Stimulated activated CD8-positive, alpha-beta memory T cell treated with anti-CD3 and anti-CD28 coated beads, Interleukin-12 subunit alpha, Interleukin-12 subunit beta, amount 100 ng/mL, for 24 hours (primary cell): ENCODE measurements around the gene DUOXA1.

Experiments
- DNase-seq: peaks from one replicate; pipeline ENCODE4 v3.0.0-alpha.2; 2020; ENCODE audit errors: extremely low read depth

Gene DUOXA1

DNA sequence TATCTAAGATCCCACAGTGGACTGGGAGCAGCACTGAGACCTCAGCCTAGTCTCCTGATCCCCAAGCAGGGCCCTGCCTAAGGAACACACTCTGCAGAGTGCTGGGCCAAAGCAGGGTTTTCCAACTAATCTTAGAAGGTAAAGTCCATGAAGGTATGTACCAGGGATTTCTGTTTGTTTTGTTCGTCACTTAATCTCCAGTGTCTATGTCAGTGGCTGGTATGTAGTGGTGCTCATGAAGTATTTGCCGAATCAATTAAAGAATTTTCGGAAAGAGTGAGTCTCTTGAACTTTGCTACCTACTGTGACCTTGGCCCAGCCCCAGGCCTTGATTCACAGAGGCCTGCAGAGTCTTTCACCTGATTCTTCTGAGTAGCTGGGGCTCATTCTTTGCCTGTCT lies 1.8 kb upstream of the DUOXA1 start:
- no peak for DNase-seq

DNA sequence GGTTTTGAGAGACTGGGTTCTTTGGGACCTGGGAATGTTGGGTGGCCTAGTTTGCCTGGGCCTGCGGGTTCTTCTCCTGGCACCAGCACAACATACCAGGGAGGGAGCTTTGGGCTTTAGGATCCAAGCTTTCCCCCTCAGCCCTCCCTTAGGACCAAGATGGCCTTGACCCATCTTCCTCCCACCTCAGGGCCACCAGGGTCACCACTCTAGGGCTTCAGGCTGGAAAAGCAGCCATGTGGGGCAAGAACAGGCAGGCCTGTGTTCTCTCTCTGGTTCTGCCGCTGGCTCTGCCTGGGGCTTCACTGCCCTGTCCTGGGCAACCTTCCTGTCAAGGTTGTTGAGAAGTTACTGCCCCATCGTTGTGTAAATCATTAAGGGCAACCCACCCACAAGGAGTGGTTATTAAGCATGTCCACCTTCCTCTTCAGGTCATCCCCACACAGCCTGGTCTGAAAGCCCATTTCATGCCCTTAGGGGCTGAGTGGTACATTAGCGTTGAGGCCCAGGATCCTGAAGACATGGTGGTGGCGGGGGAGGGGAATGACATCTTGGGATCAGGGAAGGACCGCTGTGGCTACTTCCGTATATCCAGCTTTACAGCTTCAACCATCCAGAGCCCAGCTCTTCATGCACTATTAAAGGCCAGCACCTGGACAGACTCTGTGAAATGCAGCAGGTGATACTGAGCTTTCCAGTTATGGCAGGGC lies 767 bp upstream of the DUOXA1 start:
- DNase-seq: no peak

DNA sequence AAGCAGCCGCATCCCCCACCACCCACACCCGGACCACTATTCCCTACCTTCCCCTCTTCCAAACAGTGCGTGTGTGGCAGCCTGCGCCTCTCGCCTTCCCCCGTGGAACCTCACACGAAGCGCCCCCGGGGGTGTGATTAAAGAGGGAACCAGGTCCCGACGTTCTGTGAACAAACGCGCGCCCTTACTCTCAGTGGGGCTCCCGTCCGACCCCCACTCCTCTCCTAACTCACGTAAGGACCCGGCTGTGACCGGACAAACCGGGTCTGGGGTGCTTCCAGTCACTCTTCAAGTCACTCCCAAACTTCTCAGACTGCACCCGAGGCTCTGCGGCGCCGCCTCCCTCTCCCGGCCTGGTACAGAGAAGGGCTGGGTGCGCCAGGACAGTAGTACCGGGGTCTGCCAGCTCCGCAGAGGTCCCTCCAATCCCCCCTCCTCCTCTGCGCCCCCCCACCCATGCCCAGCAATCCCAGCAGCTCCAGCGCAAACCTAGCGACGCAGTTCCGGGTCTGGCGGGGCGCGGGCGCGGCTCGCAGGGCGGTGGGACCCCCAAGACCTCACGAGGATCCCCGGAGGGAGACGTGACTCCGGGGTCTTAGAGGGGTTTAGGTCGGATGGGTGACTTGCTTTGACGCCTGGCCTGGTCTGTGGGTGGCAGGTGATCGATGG lies 574 bp downstream of the DUOXA1 start:
- DNase-seq: no peak

DNA sequence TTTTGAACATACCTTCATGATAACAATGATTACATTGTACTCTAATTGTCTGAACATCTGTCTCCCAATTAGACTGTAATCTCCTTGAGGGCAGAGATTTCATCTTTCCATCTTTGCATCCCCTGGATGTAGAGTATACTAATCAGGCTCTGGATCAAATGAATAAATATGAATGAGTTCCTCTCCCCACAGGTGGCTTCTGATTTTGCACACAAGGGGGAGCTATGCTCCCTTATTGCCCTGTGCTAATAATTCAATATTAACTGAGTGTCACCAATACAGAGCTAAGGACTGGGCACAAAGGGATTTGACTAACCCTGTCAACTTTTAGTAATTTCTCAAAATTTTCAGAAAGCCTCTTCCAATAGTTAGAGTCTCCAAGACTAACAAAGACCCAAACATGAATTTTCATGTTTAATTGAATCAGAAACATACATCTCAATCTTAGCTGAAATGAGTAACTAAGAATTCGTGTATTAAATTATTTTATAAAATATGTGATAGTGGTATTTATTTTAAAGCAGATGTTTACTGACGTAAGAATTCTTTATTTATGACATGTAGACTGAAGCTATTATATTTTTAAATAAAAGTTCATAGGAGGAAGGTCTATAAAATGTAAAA lies 3.0 kb downstream of the DUOXA1 start:
- no peak for DNase-seq

DNA sequence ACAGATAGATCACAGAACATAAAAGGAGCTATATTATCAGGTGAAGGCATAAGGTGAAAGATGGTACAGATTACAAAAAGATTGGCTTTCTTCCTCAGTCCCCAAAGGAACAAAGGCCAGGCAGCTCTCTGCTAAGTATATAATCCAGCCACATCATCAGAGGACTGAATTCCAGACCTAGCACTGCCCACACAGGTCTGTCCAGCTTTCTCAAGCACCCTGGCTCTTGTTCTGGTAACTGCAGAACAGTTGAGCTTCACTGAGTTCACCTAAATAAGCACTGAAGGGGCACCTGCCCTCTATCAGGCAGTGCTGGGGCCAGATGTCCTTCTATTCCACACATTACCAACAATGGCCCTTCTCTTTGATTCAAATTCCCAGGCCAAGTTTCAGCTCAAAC lies 6.3 kb downstream of the DUOXA1 start:
- DNase-seq: no peak

DNA sequence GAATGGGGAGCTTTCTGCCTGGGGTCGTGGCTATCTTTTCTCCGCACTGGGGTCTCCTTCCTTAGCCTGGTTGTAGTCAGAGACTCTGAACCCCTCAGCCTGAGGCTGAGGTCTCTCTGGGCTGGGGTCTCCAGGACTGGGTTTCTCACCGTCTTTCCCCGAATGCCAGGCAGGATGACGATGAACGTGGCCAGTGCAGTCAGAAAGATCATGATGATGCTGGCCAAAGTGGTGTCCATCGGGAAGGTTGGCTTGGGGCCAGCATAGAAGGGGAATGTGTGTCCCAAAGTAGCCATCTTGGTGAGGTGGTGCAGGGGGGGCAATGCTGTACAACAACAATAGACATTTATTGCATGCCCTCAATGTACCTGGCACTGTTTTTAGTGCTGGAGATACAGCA lies 7.0 kb downstream of the DUOXA1 start:
- DNase-seq: no peak

DNA sequence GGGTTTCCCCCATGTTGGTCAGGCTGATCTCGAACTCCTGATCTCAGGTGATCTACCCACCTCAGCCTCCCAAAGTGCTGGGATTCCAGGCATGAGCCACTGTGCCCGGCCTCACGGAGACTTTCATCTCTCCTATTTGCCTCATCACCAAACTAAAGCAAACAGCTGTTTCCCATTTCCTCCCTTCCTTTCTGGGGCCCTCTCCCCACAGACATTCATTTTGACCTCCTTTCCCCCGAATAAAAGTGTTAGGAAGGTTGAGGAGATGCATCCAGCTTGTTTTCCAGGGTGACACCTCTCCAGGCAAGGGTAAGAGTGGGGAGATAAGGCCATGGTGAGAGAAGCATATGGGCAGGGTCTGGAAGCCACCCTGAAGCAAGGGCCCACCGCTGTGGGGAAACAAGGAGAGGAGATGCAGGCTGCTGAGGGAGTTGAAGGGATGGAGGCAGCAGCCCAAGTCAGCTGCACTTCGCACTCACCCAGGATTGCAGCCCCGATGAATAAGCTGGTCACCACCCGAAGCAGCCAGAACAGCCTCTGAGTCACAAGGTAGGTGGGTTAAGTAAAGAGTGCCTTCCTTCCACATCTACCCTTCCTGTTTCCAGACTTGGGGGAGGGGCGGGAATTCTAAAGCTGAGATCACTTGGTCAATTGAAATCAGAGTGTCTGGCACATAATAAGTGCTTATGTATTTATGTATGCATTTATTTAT lies 7.8 kb downstream of the DUOXA1 start:
- no peak for DNase-seq

DNA sequence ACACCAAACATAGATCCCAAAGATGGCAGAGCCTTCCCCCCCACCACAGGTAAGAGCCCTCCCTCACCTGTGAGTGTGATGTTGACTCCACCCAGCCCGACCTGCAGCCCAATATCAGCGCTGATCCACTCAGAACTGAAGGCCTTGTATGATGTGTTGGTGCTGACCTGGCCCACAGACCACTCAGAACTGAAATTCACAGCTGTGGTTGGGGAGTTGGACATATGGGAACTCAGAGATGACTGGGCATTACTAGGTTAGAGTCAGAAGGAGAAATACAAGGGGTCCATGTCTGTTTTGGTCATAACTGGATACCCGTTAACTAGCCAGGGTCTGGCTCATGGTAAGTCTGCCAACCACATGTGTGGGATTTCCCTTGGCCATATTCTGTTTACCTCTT lies 8.7 kb downstream of the DUOXA1 start:
- DNase-seq: no peak

DNA sequence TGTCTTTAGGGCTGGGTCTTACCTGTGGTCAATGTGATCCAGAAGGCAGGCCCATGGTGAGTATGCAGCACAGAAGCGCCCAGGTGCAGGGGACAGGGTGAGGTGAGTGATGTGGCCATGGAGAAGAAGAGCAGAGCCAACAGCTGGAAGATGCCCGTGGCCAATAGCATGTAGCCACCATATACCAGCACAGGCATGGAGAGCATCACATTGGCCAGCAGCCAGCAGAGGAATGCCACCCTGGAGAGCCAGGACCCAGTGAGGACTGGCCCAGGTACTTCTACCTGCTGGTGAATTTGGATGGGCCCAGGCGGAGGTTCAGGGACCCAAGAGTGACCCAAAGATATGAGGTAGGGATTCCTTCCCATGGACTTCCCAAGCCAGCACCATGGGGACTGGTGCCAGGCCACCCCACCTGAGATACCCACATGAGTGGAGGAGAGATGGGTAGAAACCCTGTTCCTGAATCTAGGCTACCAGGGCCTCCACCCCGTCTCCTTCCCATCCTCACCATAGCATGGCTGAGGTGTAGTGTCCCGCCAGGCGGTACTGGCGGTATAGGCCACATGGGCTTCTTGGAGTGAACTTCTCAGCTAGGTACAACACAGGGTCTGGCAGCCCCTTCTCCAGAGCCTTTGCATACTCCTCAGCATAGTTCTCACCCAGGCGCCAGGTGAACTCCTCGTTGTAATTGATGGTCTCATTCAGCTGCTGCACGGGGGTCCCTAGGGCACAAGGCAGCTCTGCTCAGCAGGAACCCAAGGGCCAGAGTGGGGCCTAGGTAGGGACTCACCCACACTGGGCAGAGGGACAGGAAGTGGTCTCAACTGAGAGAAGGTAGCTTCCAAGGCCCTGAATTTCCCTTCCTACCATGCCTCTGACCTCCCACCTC lies 9.4 kb downstream of the DUOXA1 start:
- no peak for DNase-seq

DNA sequence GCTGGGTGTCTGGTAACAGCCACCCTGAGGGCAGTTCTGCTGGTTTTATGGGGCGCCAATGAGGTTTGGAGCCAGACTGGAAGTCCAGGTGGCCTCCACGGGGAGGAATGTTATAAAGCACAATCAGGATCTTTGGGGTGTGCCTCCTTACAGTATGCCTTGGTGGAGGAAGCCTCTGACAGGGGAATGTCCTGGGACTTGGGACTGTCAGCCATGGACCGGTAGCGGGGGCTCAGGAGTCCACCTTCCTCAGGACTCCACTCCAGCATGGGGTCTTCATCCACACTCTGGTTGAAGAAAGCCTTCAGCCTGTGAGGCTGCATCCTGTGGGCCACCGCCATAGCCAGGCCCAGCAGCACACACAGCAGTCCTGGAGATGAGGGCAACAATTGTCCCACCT lies 10.7 kb downstream of the DUOXA1 start:
- DNase-seq: no peak

DNA sequence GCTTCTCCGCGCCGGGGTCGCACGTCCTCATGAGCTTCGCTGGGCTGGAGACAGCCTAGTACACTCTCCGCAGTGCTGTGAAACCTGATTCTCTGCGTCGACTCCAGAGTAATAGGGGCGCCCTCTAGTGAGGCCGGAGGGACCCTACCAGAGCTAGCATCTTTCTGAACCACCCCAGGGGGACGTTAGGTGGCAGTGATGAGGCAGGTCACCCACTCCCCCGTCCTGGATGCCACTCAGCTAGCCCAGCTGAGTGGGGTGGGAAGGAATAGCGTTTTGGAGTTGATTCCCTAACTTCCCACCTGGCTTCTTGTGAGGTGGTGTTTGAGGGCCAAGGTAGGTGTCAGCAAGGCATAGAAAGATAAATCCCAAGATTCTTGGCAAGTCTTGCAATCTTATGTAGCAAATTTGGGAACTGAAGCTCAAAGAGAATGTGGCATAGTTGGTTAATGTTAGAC lies 11.5 kb downstream of the DUOXA1 start:
- peak; percentile 65 for DNase-seq

DNA sequence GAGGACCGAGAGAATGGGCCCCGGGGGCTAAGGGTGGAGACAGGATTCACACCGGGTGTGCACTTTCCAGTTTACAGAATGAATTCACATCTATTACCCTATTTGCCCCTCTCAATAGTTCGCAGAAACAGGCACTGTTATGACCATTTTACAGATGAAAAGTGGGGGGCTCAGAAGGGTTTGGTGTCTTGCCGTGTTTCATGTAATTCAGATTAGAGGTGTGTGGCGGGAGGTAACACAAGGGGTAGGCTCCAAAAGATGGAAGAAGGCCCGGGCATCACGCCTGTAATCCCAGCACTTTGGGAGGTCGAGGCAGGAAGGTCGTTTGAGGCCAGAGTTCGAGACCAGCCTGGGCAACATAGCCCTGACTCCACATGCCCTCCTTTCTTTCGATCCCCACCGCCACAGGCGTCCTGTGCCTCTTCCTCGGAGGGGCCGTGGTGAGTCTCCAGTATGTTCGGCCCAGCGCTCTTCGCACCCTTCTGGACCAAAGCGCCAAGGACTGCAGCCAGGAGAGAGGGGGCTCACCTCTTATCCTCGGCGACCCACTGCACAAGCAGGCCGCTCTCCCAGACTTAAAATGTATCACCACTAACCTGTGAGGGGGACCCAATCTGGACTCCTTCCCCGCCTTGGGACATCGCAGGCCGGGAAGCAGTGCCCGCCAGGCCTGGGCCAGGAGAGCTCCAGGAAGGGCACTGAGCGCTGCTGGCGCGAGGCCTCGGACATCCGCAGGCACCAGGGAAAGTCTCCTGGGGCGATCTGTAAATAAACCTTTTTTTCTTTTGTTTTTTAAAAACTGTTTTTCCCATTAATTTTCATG lies 12.2 kb downstream of the DUOXA1 start:
- no peak for DNase-seq

DNA sequence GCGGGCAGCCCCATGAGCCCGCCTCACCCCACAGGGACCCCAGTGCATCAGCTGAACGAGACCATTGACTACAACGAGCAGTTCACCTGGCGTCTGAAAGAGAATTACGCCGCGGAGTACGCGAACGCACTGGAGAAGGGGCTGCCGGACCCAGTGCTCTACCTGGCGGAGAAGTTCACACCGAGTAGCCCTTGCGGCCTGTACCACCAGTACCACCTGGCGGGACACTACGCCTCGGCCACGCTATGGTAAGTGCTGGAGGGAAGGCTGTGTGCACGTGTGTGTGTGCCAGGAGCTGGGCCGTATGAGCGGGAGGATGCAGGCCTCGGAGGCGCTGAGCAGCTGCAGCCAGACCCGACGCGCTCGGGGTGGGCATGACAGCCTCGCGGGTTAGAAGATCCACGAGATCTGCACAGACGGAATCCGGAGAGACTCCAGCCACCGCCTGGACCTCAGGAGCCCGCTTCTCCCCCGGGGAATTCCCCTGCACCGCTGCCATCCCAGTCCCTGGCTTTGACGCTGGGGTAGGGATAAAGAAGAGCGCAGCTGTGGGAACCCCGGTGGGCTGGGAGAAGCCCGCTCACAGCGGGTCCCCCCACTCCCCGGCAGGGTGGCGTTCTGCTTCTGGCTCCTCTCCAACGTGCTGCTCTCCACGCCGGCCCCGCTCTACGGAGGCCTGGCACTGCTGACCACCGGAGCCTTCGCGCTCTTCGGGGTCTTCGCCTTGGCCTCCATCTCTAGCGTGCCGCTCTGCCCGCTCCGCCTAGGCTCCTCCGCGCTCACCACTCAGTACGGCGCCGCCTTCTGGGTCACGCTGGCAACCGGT lies 13.0 kb downstream of the DUOXA1 start:
- DNase-seq: no peak

DNA sequence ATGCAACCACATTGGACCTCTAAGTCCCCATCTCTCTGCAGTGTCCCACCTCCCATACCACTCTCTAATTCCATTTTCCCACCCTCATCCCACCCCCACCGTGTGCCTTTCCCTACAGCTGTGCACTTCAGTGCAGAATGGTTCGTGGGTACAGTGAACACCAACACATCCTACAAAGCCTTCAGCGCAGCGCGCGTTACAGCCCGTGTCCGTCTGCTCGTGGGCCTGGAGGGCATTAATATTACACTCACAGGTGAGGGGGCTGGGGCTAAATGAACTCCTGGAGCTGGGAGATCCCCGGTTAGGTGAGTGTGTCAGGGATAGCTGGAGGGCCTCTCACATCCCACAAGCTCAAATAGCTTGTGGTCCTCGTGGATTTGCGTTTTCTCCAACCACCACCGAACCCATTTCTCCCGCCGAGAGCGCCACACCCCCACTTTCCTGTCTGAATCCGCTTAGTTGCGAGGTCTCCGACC lies 13.6 kb downstream of the DUOXA1 start:
- DNase-seq: no peak

DNA sequence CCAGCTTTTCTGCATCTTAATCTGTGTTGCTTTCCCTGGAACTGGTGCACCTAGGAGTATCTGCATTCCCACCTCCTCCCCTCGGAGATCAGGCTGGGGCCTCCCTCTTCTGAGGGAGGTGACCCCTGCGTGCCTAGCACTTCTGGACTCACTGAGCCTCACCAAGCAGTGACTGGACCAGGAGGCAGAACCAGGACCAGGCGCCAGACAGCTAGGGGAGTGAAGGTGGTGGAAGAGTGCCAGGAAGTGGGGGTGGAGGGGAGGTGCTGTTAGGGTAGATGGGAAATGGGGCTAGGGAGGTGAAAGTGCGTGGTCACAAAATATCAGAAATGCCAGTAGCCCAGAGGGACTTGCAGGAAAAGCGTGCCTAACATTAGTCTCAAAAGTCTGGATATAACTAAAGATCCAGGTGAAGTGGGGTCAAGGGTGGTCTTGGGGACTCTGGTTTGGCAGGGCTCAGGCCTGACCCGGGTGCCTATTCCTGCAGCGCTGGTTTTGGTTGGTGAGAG lies 14.3 kb downstream of the DUOXA1 start:
- DNase-seq: no peak

DNA sequence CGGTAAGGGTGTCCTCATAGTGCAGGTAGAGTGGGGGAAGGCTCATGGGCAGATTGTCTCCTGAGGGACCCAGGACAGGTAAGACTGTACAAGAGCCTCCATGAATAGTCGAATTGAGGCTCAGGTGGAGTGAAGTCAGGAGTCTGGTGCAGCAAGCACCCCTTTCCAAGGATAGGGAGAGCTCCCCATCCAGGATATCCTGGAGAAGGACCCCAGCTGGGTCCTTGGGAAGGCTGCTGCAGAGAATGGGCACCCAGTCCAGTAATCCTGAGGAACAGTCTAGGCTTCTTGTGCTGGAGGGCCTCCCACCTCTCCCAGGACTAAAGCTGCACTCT lies 15.0 kb downstream of the DUOXA1 start:
- DNase-seq: no peak

DNA sequence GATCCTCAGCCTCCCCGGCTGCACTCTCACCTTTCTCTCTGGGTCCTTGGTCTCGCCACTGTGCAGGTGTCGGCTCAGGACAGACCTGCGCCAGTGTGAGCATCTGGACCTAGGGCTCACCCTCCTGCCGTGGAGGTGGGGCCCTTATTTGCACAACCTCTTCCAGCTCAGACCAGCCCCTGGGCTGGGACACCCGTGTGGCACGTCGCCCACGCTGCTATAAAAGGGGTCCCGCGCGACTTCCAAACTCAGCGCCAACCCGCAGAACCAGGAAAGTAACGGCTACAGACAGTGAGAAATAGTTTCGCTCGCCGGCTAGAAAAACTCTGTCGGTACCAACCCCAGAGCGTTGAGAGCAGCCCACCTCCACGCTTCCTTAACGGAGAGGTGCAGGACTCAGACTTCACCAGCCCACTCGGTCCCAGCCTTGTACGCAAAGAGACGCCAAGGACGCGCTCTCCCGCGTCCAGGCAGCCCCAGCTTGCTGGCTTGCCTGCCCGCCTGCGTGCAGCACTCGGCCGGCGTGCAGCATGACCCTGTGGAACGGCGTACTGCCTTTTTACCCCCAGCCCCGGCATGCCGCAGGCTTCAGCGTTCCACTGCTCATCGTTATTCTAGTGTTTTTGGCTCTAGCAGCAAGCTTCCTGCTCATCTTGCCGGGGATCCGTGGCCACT lies 15.5 kb downstream of the DUOXA1 start, which contains the start of the genes DUOX2 and DUOXA2:
Gene DUOX2, minus strand, starts transcription at position 97 of the 675 bp plus-strand sequence. CDS start 761 bp downstream, outside the sequence.
Gene DUOXA2, plus strand, starts transcription at position 251 of the 675 bp plus-strand sequence. Its CDS starts 280 bp downstream, at position 531.
- DNase-seq: no peak

DNA sequence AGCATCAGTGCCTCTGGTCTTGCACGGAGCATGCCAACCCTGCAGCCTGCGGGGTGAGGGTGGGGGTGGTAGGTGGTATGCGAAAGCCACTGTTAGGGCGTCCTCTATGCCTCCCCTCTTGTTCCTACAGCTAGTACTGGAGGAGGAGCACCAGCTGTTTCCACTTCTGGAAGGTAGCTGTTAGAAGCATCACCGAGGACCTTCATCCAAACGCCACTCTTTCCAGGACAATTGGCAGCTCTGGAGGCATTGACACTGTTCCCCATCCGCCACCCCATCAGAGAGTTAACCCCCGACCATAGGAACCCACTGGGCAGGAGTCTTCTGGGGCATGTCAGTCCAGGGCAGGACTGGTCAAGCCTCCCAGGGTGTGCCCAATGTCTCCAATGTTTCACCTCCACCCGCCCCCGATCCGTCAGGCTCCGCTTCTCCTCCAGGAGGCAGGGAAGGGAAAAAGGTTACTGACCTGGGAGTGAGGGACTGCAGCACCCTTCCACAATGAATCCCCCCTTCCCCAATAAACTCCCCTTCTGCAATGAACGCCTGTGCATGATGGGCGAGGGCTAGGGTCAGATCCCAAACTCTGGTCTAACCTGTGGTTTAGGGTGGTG lies 16.2 kb downstream of the DUOXA1 start:
- DNase-seq: no peak
